H1 (cell line): Measurements from ENCODE around the gene PKMYT1. TPM values are rescaled to one million over a fixed set of nuclear protein-coding genes. Genes with fewer than 3 reads are reported as not detected.

Source experiments
- CHD1 ChIP-seq: IDR thresholded peaks from 2 replicates; pipeline ENCODE4 v1.6.1; 2012; ENCODE audit warnings: low read depth, low read length, improper control_type of control experiment
- EZH2 ChIP-seq: fragments of 200-600 bp; sonication (generic); IDR thresholded peaks from 2 replicates; pipeline ENCODE4 v1.7.1; 2012; ENCODE audit warnings: low read depth, mild to moderate bottlenecking, moderate library complexity, low read length, inconsistent platforms; ENCODE audit not compliant: severe bottlenecking
- KDM4A ChIP-seq: IDR thresholded peaks from one replicate; pipeline ENCODE4 v1.7.1; 2012; ENCODE audit warnings: low read depth, mild to moderate bottlenecking, moderate library complexity, low read length, inconsistent platforms; ENCODE audit not compliant: severe bottlenecking
- TAF1 ChIP-seq: IDR thresholded peaks from 2 replicates; pipeline ENCODE4 v1.6.1; 2011; ENCODE audit warnings: mild to moderate bottlenecking, low read depth, low read length
- TCF12 ChIP-seq: IDR thresholded peaks from 2 replicates; pipeline ENCODE4 v1.6.1; 2011; ENCODE audit warnings: low read depth, mild to moderate bottlenecking, low read length
- ZNF274 ChIP-seq: IDR thresholded peaks from 2 replicates; pipeline ENCODE4 v1.7.0; 2012; ENCODE audit warnings: low read length, borderline replicate concordance; ENCODE audit errors: extremely low read depth
- polyA plus RNA-seq, 7 experiments: library from polyadenylated mRNA; depleted of rRNA in 3 of 7; stranded (reverse) in 5 of 7; unstranded in 2 of 7; fragments of >200 nt in 5 of 7; fragments of 200-250 nt in 2 of 7; gene quantifications; 1 replicate in 5 of 7; 2 replicates in 1 of 7; 4 replicates in 1 of 7; pipeline versions ENCODE4 v1.2.1 to v1.2.3, GENCODE V29; 2011 to 2013; ENCODE audit warnings: missing spikeins in 2 of 7, mixed read lengths in 2 of 7
- total RNA-seq: library from RNA; stranded (reverse); fragmentation: NEBNext Ultra II Directional; extraction: Animal tissue kit (Norgen Biotek cat#: 25700); gene quantifications from 2 replicates; pipeline ENCODE4 v1.2.1, GENCODE V29; 2021
- TF ChIP-seq, protein P1 (sequence below): IDR thresholded peaks from 2 replicates; pipeline ENCODE4 v1.6.1; 2012; ENCODE audit warnings: low read length, inconsistent platforms

The PKMYT1 gene
- total and polyA plus RNA-seq, 2 of the 8 experiments (the other 6 are each of a cell fraction or from before 2014, with no cell fraction given): 74.7 to 85.2 TPM

DNA sequence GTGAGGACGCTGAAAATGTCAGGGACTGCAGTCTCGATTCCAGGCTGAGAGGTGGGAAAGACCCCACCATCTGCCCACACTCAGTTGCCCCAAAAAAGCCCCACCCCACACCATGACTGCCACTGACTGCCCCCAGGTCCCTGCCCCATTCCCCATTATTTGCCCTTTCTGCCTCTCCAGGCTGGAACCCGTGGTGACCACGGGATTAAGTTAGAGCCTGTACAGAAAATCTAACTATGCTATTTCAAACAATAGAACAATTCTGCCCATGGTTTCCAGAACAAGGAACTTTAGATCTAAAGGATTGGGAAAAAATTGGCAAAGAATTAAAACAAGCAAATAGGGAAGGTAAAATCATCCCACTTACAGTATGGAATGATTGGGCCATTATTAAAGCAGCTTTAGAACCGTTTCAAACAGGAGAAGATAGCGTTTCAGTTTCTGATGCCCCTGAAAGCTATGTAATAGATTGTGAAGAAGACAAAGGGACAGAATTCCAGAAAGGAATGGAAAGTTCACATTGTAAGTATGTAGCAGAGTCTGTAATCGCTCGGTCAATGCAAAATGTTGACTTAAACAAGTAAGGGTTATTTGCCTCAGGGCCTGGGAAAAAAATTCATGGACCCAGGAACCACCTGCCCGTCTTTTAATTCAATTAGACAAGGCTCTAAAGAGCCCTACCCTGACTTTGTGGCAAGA is 54.1 kb downstream of the PKMYT1 start (continued):
- TF ChIP-seq, protein P1, sequence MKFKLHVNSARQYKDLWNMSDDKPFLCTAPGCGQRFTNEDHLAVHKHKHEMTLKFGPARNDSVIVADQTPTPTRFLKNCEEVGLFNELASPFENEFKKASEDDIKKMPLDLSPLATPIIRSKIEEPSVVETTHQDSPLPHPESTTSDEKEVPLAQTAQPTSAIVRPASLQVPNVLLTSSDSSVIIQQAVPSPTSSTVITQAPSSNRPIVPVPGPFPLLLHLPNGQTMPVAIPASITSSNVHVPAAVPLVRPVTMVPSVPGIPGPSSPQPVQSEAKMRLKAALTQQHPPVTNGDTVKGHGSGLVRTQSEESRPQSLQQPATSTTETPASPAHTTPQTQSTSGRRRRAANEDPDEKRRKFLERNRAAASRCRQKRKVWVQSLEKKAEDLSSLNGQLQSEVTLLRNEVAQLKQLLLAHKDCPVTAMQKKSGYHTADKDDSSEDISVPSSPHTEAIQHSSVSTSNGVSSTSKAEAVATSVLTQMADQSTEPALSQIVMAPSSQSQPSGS: no peak
- no peak for TF ChIP-seq TAF1
- no peak for TF ChIP-seq CHD1
- no peak for TF ChIP-seq EZH2
- no peak for TF ChIP-seq ZNF274
- no peak for TF ChIP-seq TCF12
- TF ChIP-seq KDM4A: no peak
